HepG2 (cell line): Measurements from ENCODE around the gene PBX4.

Experiments
- BRCA1 ChIP-seq: sonication (generic); formaldehyde crosslinking; IDR thresholded peaks from 2 replicates; pipeline ENCODE4 v1.4.0; 2020; ENCODE audit warnings: missing genetic modification reagents
- GZF1 ChIP-seq: sonication (generic); formaldehyde crosslinking; IDR thresholded peaks from 2 replicates; pipeline ENCODE4 v1.5.1; 2020; ENCODE audit warnings: mild to moderate bottlenecking, missing genetic modification reagents
- HNRNPL ChIP-seq: fragments of 200-400 bp; formaldehyde crosslinking; IDR thresholded peaks from 2 replicates; pipeline ENCODE4 v1.6.1; 2017; ENCODE audit warnings: mild to moderate bottlenecking, low read depth, low read length
- TCF7L2 ChIP-seq: IDR thresholded peaks from 2 replicates; pipeline ENCODE4 v1.6.1; 2011; ENCODE audit warnings: mild to moderate bottlenecking, low read depth, low read length, moderate library complexity
- ZKSCAN1 ChIP-seq: fragments of 150-350 bp; IDR thresholded peaks from 2 replicates; pipeline ENCODE4 v1.6.1; 2014; ENCODE audit warnings: low read length
- TF ChIP-seq, protein P1 (sequence below): sonication (generic); formaldehyde crosslinking; IDR thresholded peaks from 2 replicates; pipeline ENCODE4 v1.5.0; 2020; ENCODE audit warnings: mild to moderate bottlenecking, missing genetic modification reagents, moderate library complexity
- TF ChIP-seq, protein P2 (sequence below): sonication (generic); formaldehyde crosslinking; IDR thresholded peaks from 2 replicates; pipeline ENCODE4 v1.4.0; 2020; ENCODE audit warnings: missing genetic modification reagents, borderline replicate concordance

DNA sequence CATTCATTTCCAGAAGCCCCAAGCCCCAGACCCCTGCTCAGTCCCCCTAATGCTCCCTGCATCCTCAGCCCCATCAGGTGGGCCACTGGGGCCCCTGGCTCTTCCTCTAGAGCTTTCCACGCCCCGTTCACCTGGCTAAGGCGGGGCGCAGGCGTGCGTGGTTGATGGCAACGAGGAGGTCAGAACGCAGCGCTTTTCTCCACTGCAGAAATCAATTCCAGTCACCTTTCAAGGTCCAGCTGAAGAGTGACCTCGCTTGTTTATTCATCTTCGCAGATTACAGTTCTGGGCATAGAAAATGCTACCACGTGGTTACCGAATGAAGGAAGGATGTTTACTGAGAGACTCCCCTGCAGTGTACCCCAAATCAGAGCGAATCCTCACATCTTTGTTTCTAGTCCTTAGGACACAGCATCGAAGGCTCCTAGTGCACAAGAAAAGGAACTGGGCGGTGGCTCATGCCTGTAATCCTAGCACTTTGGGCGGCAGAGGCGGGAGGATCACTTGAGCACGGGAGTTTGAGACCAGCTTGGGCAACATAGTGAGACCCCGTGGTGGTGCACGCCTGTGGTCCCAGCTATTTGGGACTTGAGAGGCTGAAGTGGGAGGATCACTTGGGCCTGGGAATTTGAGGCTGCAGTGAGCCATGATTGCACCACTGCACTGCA lies 828 bp upstream of the PBX4 start:
- no peak for TF ChIP-seq GZF1 (CRISPR knock-in tag)
- TF ChIP-seq, protein P1, sequence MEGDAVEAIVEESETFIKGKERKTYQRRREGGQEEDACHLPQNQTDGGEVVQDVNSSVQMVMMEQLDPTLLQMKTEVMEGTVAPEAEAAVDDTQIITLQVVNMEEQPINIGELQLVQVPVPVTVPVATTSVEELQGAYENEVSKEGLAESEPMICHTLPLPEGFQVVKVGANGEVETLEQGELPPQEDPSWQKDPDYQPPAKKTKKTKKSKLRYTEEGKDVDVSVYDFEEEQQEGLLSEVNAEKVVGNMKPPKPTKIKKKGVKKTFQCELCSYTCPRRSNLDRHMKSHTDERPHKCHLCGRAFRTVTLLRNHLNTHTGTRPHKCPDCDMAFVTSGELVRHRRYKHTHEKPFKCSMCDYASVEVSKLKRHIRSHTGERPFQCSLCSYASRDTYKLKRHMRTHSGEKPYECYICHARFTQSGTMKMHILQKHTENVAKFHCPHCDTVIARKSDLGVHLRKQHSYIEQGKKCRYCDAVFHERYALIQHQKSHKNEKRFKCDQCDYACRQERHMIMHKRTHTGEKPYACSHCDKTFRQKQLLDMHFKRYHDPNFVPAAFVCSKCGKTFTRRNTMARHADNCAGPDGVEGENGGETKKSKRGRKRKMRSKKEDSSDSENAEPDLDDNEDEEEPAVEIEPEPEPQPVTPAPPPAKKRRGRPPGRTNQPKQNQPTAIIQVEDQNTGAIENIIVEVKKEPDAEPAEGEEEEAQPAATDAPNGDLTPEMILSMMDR (CRISPR knock-in tag), result no peak
- TF ChIP-seq HNRNPL, result no peak
- TF ChIP-seq TCF7L2, result no peak
- TF ChIP-seq, protein P2, sequence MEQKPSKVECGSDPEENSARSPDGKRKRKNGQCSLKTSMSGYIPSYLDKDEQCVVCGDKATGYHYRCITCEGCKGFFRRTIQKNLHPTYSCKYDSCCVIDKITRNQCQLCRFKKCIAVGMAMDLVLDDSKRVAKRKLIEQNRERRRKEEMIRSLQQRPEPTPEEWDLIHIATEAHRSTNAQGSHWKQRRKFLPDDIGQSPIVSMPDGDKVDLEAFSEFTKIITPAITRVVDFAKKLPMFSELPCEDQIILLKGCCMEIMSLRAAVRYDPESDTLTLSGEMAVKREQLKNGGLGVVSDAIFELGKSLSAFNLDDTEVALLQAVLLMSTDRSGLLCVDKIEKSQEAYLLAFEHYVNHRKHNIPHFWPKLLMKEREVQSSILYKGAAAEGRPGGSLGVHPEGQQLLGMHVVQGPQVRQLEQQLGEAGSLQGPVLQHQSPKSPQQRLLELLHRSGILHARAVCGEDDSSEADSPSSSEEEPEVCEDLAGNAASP, result no peak
- no peak for TF ChIP-seq BRCA1 (CRISPR knock-in tag)
- TF ChIP-seq ZKSCAN1, result no peak
